HEK293 (cell line): ENCODE data around the gene AMOTL1.
A peak's percentile ranks its signal among the peaks of the same experiment; 100 is the strongest.

Source experiments
- CTCF ChIA-PET: fragments of 350-600 bp; formaldehyde crosslinking; extraction: SDS; loops from one replicate; lab custom pipeline; 2021; ENCODE audit warnings: antibody characterized with exemption; lab: Yijun Ruan, JAX
- POLR2A ChIA-PET: fragments of 300-600 bp; formaldehyde crosslinking; extraction: SDS; loops from one replicate; lab custom pipeline; 2020; ENCODE audit warnings: antibody characterized with exemption, inconsistent platforms; lab: Yijun Ruan, JAX
- H3K27ac ChIP-seq: fragments of 200-500 bp; sonication (Bioruptor generic); 2 replicates; pipeline ENCODE4 v1.5.1; 2014; ENCODE audit warnings: low read depth, low read length, control low read depth, inconsistent platforms; ENCODE audit errors: extremely low read depth
- H3K36me3 ChIP-seq, 2 experiments: fragments of 200-500 bp in 1 of 2; sonication (Bioruptor generic) in 1 of 2; 1 replicate in 1 of 2; 2 replicates in 1 of 2; pipeline ENCODE4 v1.5.1; 2014 to 2017; ENCODE audit warnings: inconsistent platforms in 2 of 2, low read length in 2 of 2; ENCODE audit not compliant: control insufficient read depth in 2 of 2, insufficient read depth in 1 of 2
- H3K4me1 ChIP-seq: fragments of 200-500 bp; sonication (Bioruptor generic); 2 replicates; pipeline ENCODE4 v1.5.1; 2014; ENCODE audit warnings: mild to moderate bottlenecking, low read length, inconsistent platforms; ENCODE audit not compliant: control insufficient read depth, insufficient read depth
- H3K4me3 ChIP-seq: 2 replicates; pipeline ENCODE4 v1.5.1; 2011; ENCODE audit warnings: low read depth, mild to moderate bottlenecking, control low read depth, low read length, moderate library complexity
- H3K9me3 ChIP-seq: fragments of 200-500 bp; sonication (Bioruptor generic); 2 replicates; pipeline ENCODE4 v1.5.1; 2014; ENCODE audit warnings: low read depth, low read length, inconsistent platforms; ENCODE audit not compliant: control insufficient read depth, insufficient read depth
- BCL11B ChIP-seq: fragments of 450-650 bp; formaldehyde crosslinking; IDR thresholded peaks from 2 replicates; pipeline ENCODE4 v1.5.1; 2016; ENCODE audit warnings: low read depth, missing biosample characterization, missing genetic modification characterization
- PRDM6 ChIP-seq: fragments of 450-650 bp; formaldehyde crosslinking; IDR thresholded peaks from 2 replicates; pipeline ENCODE4 v1.5.1; 2017; ENCODE audit warnings: missing biosample characterization, missing genetic modification characterization
- REPIN1 ChIP-seq: fragments of 450-650 bp; formaldehyde crosslinking; IDR thresholded peaks from 2 replicates; pipeline ENCODE4 v1.5.1; 2017; ENCODE audit warnings: missing biosample characterization, missing genetic modification characterization, low read depth
- ZEB2 ChIP-seq: fragments of 450-650 bp; formaldehyde crosslinking; IDR thresholded peaks from 2 replicates; pipeline ENCODE4 v1.5.1; 2016; ENCODE audit warnings: missing biosample characterization, missing genetic modification characterization
- ZFP3 ChIP-seq: fragments of 450-650 bp; formaldehyde crosslinking; IDR thresholded peaks from 2 replicates; pipeline ENCODE4 v1.5.1; 2016; ENCODE audit warnings: low read depth, missing biosample characterization, missing genetic modification characterization
- ZNF335 ChIP-seq: fragments of 450-650 bp; formaldehyde crosslinking; conservative IDR thresholded peaks from 2 replicates; pipeline ENCODE4 v1.5.1; 2016; ENCODE audit warnings: missing biosample characterization, missing genetic modification characterization
- ZNF544 ChIP-seq: fragments of 450-650 bp; formaldehyde crosslinking; IDR thresholded peaks from 2 replicates; pipeline ENCODE4 v1.5.0; 2017; ENCODE audit warnings: missing biosample characterization, missing genetic modification characterization
- ZNF555 ChIP-seq: fragments of 450-650 bp; formaldehyde crosslinking; conservative IDR thresholded peaks from 2 replicates; pipeline ENCODE4 v1.5.1; 2017; ENCODE audit warnings: missing biosample characterization, mild to moderate bottlenecking, missing genetic modification characterization, inconsistent platforms
- ZNF629 ChIP-seq: fragments of 450-650 bp; formaldehyde crosslinking; IDR thresholded peaks from 2 replicates; pipeline ENCODE4 v1.5.1; 2017; ENCODE audit warnings: missing biosample characterization, missing genetic modification characterization
- ZNF658 ChIP-seq: fragments of 450-650 bp; formaldehyde crosslinking; IDR thresholded peaks from 2 replicates; pipeline ENCODE4; 2016; ENCODE audit warnings: missing biosample characterization, missing genetic modification characterization
- TF ChIP-seq, protein P1 (sequence below): fragments of 450-650 bp; formaldehyde crosslinking; IDR thresholded peaks from 2 replicates; pipeline ENCODE4 v1.5.1; 2016; ENCODE audit warnings: missing biosample characterization, missing genetic modification characterization

The AMOTL1 gene

DNA sequence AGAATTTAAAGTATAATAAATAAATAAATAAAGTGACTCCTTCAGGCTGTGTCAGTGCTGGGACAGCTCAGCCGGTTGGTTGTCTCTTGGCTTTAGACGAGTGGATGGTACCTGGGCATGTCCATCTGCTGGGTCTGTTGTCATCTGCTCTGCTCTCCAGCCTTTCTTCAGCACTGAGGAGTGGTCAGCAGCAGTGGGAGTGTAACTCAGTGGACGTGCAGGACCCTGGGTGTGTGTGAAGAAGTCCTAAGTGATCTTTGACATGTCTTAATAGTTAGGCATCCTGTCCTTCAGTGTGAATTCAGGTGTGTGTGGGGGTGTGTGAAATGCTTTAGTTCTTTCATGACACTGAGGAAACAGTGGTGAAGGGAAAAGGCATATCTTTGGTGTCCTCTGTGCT lies 24.3 kb downstream of the AMOTL1 start:
- Histone ChIP-seq H3K4me1 (peaks cover 22% of the 10 kb centered on the region), H3K9me3 (no peaks in the 10 kb centered on the region), H3K27ac (no peak overlapping the region), H3K4me3 (no peak overlapping the region), H3K36me3 (no peaks in the 10 kb centered on the region)
- TF ChIP-seq REPIN1 (tag by site-specific recombination) (no peak), BCL11B (tag by site-specific recombination) (no peak), ZNF335 (tag by site-specific recombination) (no peak)
- TF ChIP-seq, protein P1, sequence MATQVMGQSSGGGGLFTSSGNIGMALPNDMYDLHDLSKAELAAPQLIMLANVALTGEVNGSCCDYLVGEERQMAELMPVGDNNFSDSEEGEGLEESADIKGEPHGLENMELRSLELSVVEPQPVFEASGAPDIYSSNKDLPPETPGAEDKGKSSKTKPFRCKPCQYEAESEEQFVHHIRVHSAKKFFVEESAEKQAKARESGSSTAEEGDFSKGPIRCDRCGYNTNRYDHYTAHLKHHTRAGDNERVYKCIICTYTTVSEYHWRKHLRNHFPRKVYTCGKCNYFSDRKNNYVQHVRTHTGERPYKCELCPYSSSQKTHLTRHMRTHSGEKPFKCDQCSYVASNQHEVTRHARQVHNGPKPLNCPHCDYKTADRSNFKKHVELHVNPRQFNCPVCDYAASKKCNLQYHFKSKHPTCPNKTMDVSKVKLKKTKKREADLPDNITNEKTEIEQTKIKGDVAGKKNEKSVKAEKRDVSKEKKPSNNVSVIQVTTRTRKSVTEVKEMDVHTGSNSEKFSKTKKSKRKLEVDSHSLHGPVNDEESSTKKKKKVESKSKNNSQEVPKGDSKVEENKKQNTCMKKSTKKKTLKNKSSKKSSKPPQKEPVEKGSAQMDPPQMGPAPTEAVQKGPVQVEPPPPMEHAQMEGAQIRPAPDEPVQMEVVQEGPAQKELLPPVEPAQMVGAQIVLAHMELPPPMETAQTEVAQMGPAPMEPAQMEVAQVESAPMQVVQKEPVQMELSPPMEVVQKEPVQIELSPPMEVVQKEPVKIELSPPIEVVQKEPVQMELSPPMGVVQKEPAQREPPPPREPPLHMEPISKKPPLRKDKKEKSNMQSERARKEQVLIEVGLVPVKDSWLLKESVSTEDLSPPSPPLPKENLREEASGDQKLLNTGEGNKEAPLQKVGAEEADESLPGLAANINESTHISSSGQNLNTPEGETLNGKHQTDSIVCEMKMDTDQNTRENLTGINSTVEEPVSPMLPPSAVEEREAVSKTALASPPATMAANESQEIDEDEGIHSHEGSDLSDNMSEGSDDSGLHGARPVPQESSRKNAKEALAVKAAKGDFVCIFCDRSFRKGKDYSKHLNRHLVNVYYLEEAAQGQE (tag by site-specific recombination), result peak; percentile 81
- POLR2A ChIA-PET, result no interaction called here
- CTCF ChIA-PET, result no interaction called here

GRCh38 chr11:94793002-94793401 lies 24.8 kb downstream of the AMOTL1 start:
- no peak overlapping the region for H3K4me3 ChIP-seq
- TF ChIP-seq ZFP3 (tag by site-specific recombination), result no peak
- POLR2A ChIA-PET, result interaction anchor here (1.1 kb wide), 1 partner anchor 96 kb away, joined by 3 read pairs; no protein-coding TSS in a partner anchor
- no peak overlapping the region for H3K27ac ChIP-seq
- CTCF ChIA-PET, result interaction anchor here (0.6 kb wide), 1 partner anchor 537 kb away, joined by 3 read pairs; no protein-coding TSS in a partner anchor
- peaks cover 0 to 1% of the 10 kb centered on the region in 2 experiments; a peak in 1 of 3 replicates for H3K36me3 ChIP-seq
- peaks cover 18% of the 10 kb centered on the region for H3K4me1 ChIP-seq
- H3K9me3 ChIP-seq, result no peaks in the 10 kb centered on the region

DNA sequence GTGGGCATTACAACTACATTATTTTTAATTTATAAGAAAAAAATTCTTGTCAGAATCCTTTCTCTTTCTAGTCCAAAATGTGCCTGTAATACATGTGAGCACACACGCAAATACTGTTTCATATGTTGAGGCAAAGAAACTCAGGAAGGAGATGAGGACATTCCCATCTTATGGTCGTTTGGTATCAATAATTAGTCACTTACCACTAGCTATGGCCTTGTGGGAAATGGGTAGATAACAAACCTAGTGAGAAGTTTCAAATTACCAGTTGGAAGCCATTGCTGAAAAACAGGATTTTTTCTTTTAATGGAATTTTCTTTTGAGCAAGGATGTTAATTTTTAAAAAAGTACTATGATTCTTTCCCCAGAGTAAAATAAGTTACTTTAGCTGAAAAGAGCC lies 25.7 kb downstream of the AMOTL1 start:
- CTCF ChIA-PET, result interaction anchor here (1.6 to 1.7 kb wide), 2 partner anchors 14 to 170 kb away, joined by 5 to 9 read pairs; no protein-coding TSS in a partner anchor
- POLR2A ChIA-PET, result interaction anchor here (1.1 to 1.5 kb wide), 2 partner anchors 26 to 95 kb away, joined by 3 to 5 read pairs; partner anchors contain the start of gene AMOTL1
- Histone ChIP-seq H3K4me1 (peaks cover 14% of the 10 kb centered on the region; the same call in 1 of the 2 replicates), H3K27ac (no peak overlapping the region), H3K36me3 (peaks cover 0 to 9% of the 10 kb centered on the region in 2 experiments; a peak in 1 of 3 replicates), H3K9me3 (no peaks in the 10 kb centered on the region), H3K4me3 (no peak overlapping the region)
- TF ChIP-seq ZNF658 (tag by site-specific recombination), result no peak
- TF ChIP-seq ZNF555 (tag by site-specific recombination), result no peak
- no peak for TF ChIP-seq ZNF544
- TF ChIP-seq ZEB2, result no peak
- 0 out of 2 replicates have a peak, but pooled peaks have one; percentile 8 for TF ChIP-seq PRDM6 (tag by site-specific recombination)
- TF ChIP-seq ZNF629 (tag by site-specific recombination), result no peak
- TF ChIP-seq, all 188 proteins: peak for 1
